ENCODE data around the gene CENPE.

The CENPE gene

DNA sequence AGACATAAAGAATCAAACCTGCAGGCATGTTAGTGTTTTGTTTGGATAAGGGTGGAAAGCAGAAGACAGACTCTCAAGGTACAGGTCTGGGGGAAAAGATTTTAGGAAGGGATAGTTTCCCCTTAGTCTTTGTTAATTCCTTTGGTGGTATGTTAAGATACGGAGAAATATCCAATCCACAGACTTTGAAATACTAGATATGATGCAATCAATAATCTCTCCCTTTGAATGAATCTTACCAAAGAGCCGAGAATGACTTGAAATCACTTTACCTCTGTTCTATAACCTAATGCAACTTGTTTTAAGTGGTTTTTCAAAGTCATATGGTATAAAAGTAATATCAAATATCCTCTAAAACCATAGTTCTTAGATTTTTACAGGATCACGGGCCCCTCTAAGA lies 93.3 kb downstream of the CENPE start:
- no peak overlapping the region for H3K4me3 ChIP-seq (ENCODE audit: low read length)
- TF ChIP-seq, protein P1, sequence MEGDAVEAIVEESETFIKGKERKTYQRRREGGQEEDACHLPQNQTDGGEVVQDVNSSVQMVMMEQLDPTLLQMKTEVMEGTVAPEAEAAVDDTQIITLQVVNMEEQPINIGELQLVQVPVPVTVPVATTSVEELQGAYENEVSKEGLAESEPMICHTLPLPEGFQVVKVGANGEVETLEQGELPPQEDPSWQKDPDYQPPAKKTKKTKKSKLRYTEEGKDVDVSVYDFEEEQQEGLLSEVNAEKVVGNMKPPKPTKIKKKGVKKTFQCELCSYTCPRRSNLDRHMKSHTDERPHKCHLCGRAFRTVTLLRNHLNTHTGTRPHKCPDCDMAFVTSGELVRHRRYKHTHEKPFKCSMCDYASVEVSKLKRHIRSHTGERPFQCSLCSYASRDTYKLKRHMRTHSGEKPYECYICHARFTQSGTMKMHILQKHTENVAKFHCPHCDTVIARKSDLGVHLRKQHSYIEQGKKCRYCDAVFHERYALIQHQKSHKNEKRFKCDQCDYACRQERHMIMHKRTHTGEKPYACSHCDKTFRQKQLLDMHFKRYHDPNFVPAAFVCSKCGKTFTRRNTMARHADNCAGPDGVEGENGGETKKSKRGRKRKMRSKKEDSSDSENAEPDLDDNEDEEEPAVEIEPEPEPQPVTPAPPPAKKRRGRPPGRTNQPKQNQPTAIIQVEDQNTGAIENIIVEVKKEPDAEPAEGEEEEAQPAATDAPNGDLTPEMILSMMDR (conservative IDR thresholded peaks at IDR 0.05; ENCODE audit: low read length), result no peak
- DNase-seq (ENCODE audit: low read depth), result no peak

DNA sequence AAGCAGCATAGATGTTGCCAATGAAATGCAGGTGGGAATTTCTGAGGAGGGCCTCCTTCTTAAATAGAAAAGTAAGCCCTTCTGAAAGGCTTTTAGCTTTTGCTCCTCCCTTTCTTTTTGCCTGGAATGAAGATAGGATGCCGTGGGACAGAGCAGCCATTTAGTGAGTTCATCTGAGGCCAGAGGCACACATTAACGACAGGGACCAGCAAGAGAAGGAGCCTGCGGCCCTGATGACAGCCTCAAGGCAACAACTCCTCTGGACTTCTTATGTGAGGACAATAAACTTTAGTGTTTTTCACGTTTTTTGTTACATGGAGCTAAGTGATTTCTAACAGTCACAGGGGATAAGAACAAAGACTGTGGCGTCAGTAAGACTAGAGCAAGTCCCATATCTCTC lies 97.5 kb downstream of the CENPE start:
- no peak overlapping the region for H3K4me3 ChIP-seq (ENCODE audit: low read length)
- TF ChIP-seq, protein P1 (conservative IDR thresholded peaks at IDR 0.05; ENCODE audit: low read length), result no peak
- DNase-seq (ENCODE audit: low read depth), result no peak

DNA sequence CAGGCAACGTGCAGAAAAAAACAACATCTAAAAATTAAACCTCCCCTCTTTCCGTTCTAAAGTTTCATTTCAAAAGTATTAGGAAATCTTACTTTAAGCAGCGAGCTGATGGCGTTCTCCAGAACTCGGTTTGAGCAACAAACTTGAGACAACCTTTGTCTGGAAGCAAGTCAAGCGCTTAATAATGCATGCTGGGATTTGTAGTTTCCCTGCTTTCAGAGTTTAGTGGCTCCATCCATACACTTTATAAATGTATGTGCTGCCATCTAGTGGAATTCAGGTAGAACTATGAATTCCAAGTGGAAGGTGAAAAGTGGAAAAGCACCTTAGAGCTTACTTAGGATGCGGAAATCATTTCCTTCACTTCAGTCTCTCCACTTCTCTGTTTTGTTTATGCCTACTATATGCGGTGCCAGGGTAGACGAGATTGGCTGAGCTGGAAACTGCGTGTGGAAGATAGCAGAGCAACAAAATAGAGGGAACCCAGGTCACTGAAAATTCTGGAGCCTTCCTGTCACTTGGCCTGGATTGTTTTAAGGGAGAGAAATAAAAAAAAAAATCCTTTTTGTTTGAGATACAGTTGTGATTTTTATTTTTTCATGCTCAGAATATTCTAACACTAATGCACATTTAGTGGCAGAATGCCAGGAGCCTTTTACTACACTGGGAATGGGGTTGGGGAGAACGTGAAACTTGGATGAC lies 98.3 kb downstream of the CENPE start, which contains the start of gene BDH2:
TSS of gene BDH2 (minus strand) at position 144 of the 702 bp plus-strand sequence. CDS start 3,580 bp downstream, outside the sequence.
- H3K4me3 ChIP-seq (ENCODE audit: low read length), result peak within 1 kb of the TSS; percentile 64
- TF ChIP-seq, protein P1 (conservative IDR thresholded peaks at IDR 0.05; ENCODE audit: low read length), result peak; percentile 75
- peak; percentile 96 for DNase-seq (ENCODE audit: low read depth)

DNA sequence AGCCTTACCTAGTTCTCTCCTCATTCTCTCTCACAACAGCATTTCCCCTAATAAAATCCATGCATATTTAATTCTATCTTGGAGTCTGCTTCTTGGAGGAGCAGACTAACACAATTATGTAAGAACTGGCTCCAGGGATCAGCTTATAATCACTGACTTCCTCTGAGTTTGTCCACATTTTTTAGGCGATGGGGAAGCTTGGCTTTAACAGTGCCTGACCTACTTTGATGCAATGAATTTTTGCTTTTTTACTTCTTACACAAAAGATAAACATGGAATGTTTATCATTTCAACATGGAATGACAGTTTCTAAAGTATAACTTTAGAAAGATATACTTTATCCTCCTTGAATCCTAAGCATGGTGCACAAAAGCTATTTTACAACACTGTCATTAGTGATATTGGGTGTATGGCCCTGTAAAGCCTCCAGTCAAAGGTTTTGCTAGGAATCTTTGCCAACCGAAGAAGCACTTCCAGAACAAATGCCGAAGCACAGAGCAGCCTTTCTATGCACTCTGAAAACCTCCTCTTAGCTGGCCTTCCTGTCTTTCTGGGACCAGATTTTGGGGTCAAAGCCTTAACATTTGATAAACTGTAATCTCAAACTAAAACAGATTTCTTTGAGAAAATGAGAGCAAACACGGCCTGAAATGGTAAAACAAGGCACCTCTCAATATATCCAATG lies 99.2 kb downstream of the CENPE start:
- TF ChIP-seq, protein P1 (conservative IDR thresholded peaks at IDR 0.05; ENCODE audit: low read length), result no peak
- peak overlapping the region; percentile 64 for H3K4me3 ChIP-seq (ENCODE audit: low read length)
- DNase-seq (ENCODE audit: low read depth), result peak; percentile 27

DNA sequence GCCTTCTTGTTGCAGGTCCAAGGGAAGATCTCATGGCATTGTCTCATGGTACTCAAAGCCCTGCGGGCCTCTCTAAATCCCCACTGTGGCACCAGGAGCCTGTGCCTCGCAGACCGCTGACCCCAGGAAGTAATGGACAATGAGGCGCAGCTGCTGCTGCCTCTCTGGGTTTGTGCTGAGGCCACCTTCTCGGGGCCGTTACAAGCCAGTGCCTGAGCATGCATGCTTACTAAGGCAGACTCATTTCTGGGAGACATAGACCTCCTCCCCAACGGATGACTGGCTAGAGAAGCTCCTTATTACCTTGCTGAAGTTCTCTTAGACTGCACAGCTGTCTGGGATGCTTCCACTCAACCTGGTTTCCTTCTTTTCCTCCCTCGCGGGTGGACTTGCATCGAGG lies 99.8 kb downstream of the CENPE start:
- DNase-seq (ENCODE audit: low read depth), result no peak
- TF ChIP-seq, protein P1 (conservative IDR thresholded peaks at IDR 0.05; ENCODE audit: low read length), result no peak
- peak overlapping the region; percentile 64 for H3K4me3 ChIP-seq (ENCODE audit: low read length)

DNA sequence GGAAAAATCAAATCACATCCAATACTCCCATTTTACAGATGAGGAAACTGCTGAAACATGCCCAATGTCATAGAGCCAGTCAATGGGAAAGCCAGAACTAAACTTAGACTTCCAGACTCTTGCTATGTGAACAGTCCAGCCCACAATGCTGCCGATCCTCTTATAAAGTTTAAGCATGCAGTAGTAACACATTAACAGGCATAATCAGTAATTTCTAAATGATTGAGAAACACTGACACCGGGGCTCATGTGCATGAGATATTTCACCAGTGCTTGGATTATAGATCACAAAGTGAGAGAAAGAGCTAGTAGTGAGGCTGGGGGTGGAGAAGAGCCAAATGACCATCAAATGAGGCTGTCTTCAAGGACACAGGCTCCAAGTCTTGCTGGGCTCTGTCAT lies 101.0 kb downstream of the CENPE start:
- TF ChIP-seq, protein P1 (conservative IDR thresholded peaks at IDR 0.05; ENCODE audit: low read length), result no peak
- no peak overlapping the region for H3K4me3 ChIP-seq (ENCODE audit: low read length)
- DNase-seq (ENCODE audit: low read depth), result no peak

DNA sequence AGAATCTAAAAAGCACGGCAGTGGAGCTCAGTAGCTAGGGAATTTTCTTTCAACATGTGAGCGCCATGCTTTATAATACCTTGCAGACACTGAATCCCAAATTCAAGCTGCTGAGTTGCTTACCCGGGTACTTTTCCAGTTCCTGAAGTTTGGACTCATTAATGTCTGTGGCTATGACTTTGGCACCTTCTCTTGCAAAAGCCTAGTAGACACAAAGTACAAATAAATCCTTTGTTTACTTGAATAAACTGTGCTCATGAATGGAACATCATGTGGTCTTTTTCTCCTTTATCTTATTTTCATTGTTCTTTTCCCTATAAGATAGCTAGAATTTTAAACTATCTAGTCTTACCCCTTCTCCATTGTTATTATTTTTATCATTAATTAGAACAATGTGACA lies 103.1 kb downstream of the CENPE start:
- no peak for DNase-seq (ENCODE audit: low read depth)
- TF ChIP-seq, protein P1 (conservative IDR thresholded peaks at IDR 0.05; ENCODE audit: low read length), result no peak

More for the DNA sequence above, 103.1 kb downstream of the CENPE start:
- no peak overlapping the region for H3K4me3 ChIP-seq (ENCODE audit: low read length)

Data from AG10803 (cell line).